Stimulated activated CD4-positive, alpha-beta T cell treated with anti-CD3 and anti-CD28 coated beads, Interleukin-4, amount 100 ng/mL, for 4 hours (primary cell): ENCODE data around the gene GRAPL.
"Not testable (repeated sequence)": the region's sequence is repeated elsewhere in the genome, so short reads cannot be mapped to it uniquely, and the experiment has no call there.

Experiments
- DNase-seq, 2 experiments: peaks; one replicate each; pipeline ENCODE4 v3.0.0-alpha.2; 2020

Gene GRAPL

DNA sequence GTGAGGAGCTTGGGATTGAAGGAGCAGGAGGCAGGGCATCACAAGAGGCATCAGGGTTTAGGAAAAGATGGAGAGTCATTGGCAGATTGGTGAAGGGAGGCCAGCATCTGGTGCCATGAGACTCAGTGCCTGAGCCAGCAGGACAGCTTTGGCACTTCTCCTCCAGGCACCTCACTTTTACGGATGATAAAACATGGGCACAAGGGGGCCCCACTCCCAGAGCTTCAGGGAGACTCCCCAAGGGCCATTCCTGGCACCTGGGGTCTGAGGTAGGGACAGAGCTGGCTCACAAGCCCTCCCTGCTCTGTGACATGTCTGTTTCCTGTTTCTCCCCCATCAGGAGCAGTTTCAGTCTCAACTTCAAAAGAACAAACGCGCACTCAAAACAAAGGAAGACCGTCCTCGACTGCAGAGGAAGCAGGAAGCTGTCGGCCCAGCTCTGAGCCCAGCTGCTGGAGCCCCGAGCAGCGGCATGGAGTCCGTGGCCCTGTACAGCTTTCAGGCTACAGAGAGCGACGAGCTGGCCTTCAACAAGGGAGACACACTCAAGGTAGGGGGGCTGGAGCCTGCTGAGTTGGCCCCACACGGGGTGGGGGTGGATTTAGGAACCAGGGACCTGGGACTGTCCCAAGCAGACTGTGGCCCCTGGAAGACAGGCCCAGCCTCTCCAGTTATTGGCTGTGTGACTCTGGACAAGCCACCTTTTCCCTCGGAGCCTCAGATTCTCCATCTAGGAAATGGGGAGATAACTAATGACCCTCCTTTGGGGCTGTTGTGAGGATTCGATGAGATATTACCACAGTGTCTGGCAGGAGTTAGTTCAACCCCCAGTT lies at the start of gene GRAPL:
GRAPL (plus strand) TSS at position 442 of the 833 bp plus-strand sequence; CDS start at position 473, 31 bp downstream.
- not testable (repeated sequence) for DNase-seq

DNA sequence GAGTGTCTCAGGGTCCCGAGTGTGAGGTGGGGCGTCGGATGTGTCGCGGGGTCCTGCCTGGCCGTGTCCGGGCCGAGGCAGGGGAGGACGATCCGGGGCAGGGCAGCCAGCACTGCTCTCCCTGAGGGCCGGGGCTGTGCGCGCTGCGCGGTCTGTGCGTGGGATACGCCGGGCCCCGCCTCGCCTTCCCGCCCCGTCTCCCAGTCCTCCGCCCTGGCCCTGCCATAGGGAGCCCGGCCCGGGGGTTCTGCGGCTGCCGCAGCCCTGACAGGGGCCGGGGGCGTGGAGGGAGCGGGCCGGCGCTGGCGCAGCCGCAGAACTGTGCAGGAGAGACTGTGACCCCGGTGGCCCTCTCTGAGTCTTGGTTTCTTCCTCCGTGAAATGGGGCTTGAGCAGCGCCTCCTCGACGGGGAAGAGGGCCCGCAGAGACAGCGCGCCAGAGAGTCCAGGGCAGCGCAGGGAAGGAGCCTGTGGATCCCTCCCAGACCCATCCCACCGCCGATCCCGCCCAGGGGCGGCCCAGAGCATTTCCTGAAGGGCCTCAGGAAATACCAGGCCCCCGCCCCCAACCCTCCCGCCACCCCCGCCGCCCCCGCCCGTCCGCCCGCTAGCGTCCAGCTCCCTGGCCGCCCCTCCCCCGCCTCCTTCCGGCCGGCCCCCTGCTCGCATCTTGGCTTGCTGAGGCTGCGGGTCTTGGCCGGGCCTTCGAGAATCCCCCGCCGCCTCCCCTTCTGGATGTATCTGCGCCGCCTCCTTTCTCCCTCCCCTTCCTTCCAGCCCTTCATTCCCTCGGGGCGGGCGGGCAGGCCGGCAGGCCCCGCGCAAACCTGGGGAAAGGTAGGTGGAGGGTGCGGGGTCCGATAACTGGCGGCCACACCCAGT lies 38.3 kb upstream of the GRAPL start:
- DNase-seq: not testable (repeated sequence)

DNA sequence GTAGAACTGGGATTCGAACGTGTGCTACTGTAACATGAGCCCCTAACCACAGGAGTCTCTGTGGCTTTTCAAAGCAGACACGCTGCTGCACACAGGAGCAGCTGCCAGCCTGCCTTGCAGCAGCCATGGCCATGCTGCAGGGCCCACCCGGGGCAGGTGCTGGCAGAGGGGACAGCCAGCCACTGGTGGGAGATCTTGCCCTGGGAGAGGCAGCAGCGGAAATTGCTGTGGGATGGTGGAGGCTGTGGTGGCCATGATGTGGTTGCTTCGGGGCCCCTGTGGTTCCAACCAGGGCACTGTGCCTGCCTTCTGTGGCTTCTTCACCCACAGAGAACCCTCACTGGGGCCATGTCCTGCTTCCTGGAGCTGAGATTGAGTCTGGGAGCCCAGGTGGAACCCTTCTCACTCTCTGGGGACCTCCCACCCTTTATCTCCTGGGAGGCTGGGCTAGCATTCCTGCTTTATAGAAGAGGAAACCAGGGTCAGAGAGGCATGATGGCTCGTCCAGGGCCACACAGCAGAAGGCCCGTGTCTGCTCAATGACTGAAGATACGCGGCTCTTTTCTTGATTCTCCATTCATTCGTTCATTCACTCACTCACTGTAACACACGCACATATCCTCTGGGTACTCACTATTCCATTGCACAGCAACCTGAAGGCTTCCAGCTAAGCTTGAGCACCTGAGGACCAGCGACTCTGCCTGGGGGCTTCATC lies 37.2 kb upstream of the GRAPL start:
- not testable (repeated sequence) for DNase-seq

DNA sequence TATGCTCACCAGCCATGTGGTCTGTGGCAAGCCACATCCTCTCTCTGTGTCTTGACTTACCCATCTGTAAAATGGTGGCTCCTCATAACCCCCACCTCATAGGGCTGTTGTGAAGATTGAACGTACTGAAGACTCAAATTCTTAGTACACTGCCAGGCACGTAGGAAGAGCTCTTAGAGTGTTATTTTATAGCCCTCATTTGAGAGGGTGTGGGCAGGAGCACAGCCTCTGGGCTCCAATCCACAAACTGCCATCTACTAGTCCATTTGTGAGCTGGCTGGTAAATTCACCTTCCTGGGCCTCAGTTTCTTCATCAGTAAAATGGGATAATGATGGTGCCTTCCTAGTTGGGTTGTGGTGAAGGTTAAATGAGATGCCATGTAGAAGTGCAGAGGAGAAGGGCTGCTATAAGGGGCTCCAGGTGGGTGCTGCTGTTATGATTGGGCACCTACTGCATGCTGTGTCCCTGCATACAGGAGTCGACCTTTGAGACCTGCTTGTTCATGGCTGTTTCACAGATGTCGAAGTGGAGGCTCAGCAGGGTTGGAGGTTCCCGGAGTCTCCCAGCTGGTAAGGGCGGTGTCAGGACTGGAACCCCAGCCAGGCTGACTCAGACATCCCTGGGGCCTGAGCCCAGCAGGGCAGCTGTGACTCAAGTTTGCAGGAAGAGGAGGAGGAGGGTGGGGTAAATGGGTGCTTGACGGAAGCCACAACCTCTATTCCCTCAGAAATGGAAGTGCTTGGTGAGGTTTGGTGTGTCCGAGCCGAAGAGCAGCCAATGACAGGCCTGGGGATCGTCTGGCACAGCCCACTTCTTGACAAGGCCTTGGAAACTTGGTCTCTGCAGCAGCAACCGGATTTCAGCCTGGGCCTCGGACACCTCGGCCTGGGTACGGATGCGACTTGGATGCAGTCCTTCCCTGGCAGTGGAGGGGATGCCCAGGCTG lies 34.4 kb upstream of the GRAPL start:
- not testable (repeated sequence) for DNase-seq

DNA sequence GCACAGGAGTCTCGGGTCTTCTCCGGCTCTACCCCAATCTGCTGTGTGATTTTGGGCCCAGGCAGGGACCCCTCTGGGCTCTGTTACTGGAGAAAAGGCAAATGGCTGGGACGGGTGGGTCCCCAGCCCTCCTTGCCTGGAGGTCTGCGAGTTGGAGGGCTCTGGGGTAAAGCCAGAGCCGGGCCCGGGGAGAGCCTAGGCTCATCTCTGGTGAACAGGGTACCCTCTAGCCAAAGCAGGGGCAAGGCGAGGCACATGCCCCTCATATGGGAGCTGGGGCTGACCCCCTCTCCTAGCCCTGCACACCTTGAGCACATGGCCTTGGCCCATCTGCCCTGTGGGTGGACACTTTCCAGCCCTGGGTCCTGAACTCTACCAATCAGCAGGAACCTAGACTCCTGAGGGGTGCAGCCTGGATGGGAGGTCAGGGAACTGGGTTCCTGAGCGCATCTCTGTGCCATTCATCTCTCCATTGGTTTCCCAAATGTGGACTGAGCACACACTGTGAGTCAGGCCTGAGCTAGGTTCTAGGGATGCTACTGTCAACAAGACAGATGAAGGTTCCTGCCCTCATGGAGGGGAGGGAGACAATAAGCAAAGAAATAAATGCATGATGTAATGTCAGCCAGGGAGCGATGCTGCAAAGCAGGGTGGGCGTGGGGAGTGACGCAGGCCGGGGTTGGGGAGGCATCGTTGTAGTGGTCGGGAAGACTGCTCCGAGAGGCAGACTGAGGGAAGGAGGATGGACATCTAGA lies 33.5 kb upstream of the GRAPL start:
- DNase-seq: not testable (repeated sequence)

DNA sequence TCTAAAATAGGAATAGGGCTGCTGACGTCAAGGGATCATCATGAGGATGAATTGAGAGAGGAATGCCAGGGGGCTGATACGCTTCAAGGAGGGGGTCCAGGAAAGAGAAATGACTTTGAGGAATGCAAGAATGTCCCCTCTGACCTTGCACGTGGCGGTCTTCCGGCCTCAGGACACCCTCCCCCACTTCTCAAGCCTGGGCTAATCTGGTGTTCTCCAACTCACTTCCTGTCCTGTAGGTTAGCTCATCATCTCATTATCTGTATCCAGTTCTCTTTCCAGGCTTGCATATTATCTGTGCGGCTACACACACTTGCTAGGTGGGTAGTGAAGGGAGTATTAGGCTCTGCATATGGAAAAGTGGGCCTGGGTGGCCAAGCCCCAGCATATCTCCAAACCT lies 18.9 kb upstream of the GRAPL start:
- DNase-seq: not testable (repeated sequence)

DNA sequence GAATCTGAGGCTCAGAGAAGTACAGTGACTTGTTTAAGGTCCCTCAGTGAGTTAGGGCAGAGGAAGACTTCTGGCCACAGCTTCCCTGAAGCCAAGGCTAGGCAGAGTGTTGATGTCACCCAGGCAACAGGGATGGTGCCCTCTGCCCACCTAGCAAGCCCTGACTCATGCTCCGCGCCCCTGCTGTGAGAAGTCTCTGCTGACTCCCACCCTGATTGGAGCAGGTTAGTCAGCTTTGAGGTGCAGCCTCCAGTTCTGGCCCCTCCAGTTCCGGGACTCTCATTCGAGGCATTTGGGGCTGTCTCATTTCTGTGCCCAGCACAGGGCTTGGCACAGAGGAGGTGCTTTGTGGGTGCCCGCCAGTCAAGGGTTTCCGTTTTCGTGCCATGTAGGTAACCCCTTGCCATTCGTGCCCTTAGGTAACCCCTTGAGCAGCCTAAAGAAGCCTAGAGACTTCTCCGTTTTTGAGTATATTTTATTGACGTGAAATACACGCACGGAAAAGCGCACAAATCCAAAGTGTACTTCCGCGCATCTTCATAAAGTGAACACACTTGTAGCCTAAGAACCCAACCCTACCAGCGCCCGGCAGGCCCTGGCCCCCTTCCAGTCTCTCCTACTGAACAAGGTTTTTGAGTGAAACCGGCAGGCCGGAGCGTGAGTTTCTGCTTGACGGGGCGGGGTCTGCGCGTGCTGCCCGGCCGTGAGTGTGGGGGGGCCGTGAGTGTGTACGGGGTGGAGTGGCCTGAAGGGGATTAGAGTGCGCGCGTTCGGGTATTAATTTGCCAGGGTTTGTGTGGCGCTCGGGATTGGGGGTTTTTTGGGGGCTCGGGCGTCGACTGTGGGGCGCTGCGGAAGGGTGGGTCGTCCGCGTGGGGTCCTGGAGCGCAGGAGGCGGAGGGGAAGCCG lies 16.9 kb upstream of the GRAPL start:
- not testable (repeated sequence) for DNase-seq

DNA sequence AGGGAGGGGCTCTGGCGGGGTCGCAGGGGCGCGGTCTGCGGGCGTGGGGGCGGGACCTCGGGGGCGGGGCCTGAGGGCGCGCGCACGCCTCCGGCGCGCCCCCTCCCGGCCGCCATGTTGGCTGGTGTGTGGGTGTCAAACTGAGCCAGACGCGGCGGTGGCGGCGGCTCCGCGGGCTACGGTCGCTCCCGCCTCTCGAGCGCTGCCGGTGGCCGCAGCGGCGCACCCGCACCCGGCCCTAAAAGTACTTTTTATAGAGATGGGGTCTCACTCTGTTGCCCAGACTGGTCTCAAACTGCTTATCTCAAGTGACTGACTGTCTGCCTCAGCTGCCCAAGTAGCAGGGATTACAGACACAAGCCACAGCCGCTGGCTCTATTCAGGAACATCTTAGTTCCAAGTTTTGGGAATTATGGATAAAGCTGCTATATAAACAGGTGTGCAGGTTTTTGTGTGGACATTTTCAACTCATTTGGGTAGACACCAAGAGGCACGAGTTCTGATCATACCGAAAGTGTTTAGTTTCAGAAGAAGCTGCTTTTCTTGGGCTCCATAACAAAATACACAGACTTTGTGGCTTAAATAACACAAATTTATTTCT lies 16.2 kb upstream of the GRAPL start:
- DNase-seq: peak; percentile 53 to 54

DNA sequence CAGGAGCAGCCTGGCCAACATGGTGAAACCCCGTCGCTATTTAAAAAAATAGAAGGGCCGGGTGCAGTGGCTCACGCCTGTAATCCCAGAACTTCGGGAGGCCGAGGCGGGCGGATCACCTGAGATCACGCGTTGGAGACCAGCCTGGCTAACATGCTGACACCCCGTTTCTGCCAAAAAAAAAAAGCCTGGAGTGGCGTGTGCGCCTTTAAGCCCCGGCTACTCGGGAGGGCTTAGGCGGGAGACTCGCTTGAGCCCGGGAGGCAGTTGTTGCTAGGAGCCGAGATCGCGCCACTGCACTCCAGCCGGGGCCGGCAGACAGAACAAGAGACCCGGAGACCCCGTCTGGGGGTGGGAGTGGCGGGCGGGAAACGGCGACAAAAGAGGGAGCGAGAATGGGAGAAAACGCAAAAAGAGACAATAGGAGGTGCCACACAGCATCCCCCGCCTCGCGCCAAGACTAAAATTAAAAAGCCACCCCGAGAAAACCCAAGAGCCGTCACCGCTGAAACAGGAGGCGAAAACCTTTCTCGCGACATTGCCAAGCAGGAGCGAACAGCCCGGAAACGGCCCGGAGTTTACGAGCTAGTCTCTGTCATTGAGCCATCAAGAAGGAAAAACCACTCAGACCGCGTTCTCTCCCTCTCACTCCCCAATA lies 15.5 kb upstream of the GRAPL start:
- peak; percentile 52 to 59 for DNase-seq

DNA sequence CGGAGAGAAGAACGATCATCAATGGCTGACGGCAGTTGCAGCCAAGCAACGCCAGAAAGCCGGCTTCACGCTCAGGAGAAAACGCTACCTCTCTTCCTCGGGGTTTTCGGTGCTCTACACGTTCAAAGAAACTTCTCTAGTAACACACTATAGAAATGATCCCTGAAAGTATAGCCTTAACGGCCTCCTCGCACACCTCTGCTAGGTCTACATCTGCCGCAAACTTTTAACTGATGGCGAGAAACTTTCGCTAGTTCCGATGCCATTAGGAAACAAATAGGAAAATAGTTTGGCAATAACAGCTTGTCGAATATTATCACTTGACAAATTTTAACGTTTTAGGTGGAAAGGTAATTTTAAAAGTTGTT lies 14.9 kb upstream of the GRAPL start:
- DNase-seq: not testable (repeated sequence)

DNA sequence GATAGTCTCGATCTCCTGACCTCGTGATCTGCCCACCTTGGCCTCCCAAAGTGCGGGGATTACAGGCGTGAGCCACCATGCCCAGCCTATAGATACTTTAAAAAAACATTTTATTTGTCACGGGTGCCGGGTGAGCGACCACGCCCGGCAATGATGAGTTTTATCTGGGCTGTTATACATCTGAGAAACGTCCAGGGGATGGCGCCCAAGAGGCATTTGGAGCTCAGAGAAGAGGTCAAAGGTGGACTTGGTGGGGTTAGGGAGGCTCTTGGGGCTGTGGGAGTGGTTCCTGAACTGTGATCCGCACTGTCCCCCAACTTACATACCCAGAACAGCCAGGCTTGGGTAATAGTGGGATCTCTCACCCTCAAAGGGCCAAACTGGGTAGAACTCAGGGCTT lies 8.7 kb upstream of the GRAPL start:
- DNase-seq: not testable (repeated sequence)

DNA sequence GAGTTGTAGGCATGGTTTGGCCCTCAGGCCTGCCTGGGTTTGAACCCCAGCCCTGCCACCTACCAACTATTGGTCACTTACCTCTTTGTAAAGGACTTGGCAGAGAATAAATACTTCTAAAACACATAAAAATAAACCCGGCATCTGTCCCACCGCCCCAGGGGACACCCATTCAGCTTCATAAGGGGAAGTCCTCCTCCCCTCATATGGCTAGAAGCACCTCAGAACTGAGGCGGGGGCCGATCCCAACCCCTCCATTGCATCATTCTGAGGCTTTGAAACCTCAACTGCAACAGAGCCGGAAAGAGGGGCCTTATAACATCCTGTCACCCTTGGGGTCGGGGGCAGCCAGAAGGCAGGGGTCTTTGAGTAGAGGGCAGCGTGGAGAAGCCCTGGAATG lies 2.1 kb upstream of the GRAPL start:
- not testable (repeated sequence) for DNase-seq

DNA sequence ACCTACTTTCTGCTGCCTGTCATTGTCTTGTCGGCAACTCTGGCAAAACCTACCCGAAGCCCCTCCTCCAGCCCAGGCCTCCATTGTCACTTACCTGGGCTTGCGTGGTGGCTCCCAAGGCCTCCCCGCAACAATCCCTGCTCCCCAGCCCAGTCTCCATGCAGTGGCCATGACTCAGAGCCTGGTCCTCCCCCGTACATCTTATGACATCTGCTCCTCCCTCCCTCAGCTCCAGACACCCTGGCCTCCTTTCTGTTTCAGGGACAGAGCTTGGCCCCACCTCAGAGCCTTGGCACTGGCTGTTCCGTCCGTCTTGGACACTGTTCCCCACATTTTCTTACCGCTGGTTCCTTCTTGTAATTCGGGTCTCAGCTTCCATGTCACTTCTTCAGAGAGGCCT lies 2.1 kb downstream of the GRAPL start:
- DNase-seq: not testable (repeated sequence)

DNA sequence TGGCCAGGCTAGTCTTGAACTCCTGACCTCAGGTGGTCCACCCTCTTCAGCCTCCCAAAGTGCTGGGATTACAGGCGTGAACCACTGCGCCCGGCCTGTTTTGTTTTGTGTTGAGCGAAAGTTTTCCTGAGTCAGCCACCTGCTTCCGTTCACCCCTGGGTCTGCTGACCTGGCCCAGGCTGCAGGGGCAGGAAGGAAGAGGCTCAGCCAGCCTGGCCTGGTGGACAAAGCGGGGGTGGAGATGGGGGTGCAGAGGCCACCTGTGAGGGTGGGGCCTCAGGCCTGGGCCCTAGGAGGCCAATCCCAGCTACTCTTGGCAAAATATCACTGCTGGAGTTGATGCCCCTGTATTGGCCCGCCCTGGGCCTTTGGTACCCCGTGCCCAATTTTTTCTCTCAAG lies 3.7 kb downstream of the GRAPL start:
- not testable (repeated sequence) for DNase-seq

DNA sequence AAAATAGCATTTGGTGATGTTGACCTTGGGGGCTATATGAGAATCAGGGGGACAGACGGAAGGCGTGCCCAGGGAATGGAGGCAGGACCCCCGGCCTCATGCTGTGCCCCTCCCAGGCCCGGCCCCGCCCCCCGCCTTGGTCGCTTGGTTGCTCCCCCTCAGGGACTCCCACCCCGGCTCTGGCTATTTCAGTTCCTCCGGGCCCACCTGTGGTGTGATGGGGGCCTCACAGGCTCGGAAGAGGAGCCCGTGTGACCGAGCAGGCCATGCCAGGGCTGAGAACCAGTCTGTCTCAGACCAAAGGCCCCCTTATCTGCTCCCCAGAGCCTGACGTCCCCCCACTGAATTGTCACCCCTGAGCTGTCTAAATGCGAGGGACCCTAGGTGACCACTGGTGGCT lies 4.4 kb downstream of the GRAPL start:
- DNase-seq: not testable (repeated sequence)

DNA sequence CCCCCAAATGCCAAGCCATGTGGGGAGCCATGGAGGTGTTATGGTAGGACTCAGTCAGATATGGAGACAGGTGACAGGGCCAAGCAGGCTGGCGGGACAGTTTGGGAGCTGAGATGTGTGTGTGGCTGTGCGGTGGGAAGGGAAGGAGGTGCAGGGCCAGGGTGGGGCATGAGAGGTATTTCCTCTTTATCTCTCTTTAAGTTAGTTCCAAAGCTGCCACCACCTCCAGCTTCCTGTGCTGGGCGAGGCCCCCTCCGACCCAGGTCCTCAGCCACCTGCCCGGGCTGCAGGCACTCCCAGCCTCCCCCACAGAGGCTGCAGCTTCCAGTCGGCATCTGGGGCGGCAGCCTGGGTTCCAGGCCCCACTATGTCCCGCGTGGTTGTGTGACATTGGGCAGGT lies 6.4 kb downstream of the GRAPL start:
- not testable (repeated sequence) for DNase-seq

DNA sequence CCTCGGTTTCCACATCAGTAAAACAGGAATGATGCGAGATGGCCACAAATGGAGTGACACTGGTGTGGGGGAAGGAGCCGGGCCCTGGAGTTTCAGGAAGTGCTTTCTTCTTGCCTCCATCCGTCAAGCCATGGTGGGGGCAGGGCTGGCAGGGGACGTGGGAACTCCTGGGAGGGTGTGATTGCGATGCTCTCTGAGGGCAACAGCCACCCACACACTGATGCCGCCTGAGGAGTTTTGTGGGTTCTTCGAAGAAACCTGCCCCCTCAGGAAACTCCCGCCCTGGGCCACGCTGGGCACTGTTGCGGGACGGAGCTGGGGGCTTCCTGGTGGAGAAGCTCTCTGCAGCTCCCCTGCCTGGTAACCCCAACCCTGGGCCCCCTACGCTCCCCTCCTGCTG lies 8.0 kb downstream of the GRAPL start:
- DNase-seq: not testable (repeated sequence)

DNA sequence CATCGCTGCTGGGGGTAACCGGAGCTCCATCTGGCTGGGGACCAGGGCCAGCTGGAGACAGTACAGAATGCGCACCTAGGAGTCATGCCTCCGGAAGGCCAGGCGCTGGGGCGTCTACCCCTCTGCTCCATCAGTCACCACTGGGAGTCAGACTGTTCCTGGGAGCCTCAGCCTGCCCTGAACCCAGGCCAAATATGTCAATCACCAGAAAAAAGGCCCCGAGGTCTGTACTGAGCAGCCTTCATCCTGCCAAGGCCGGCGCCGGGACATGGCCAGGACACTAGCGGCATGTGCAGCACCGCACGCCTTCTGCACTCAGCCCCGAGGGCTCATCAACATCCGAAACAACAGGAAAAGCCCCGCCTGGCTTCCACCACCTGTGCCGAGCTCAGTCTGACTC lies 8.7 kb downstream of the GRAPL start:
- not testable (repeated sequence) for DNase-seq

DNA sequence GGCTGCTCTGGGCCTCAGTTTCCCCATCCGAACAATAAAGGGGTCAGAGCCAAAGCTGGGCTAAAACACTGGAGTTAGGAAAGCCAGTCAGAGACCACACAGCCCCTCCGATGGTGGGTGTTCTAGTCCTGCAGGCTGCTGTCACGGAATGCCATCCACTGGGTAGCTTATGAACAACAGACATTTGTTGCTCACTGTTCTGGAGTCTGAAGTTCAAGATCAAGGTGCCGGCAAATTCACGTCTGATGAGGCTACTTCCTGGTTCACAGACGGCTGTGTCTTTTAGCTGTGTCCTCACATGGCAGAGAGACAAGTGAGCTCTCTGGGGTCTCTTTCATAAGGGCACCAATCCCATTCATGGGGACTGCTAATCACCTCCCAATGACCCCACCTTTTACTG lies 9.2 kb downstream of the GRAPL start:
- DNase-seq: not testable (repeated sequence)
